NCI-H146 treated with DMSO at 0.1 percent for 48 hours (cell line): Measurements from ENCODE around the gene VRK2.

Experiments
- DNase-seq: peaks from one replicate; lab custom pipeline; 2025; ENCODE audit not compliant: unreplicated experiment; lab: John Stamatoyannopoulos, UW

The VRK2 gene

GRCh38 chr2:58046585-58047372 lies at the start of gene VRK2:
TSS of gene VRK2 (plus strand) at chr2:58046806. CDS start at chr2:58048832, 2,026 bp downstream.
- peak; percentile 94 for DNase-seq

GRCh38 chr2:58006256-58006951 lies 40.2 kb upstream of the VRK2 start:
- DNase-seq, result no peak

GRCh38 chr2:58006952-58007284 lies 39.7 kb upstream of the VRK2 start:
- DNase-seq, result no peak

GRCh38 chr2:58010599-58010998 lies 36.0 kb upstream of the VRK2 start:
- peak; percentile 27 for DNase-seq

GRCh38 chr2:58019229-58019628 lies 27.4 kb upstream of the VRK2 start:
- peak; percentile 15 for DNase-seq

- DNase-seq, result no peak
Measured at GRCh38 chr2:58025150-58025933, 21.3 kb upstream of the VRK2 start.

GRCh38 chr2:58027029-58027428 lies 19.6 kb upstream of the VRK2 start:
- DNase-seq, result no peak

- DNase-seq, result no peak
Measured at GRCh38 chr2:58030771-58031170, 15.8 kb upstream of the VRK2 start.

- no peak for DNase-seq
Measured at GRCh38 chr2:58032016-58032763, 14.4 kb upstream of the VRK2 start.

GRCh38 chr2:58032764-58033080 lies 13.9 kb upstream of the VRK2 start:
- DNase-seq, result no peak

GRCh38 chr2:58033530-58033929 lies 13.1 kb upstream of the VRK2 start:
- DNase-seq, result no peak

GRCh38 chr2:58035352-58035751 lies 11.3 kb upstream of the VRK2 start:
- no peak for DNase-seq

- no peak for DNase-seq
Measured at GRCh38 chr2:58039170-58039611, 7.4 kb upstream of the VRK2 start.

- peak; percentile 86 for DNase-seq
Measured at GRCh38 chr2:58042486-58042970, 4.1 kb upstream of the VRK2 start.

- DNase-seq, result no peak
Measured at GRCh38 chr2:58044145-58044544, 2.5 kb upstream of the VRK2 start.

GRCh38 chr2:58045580-58046334 lies 849 bp upstream of the VRK2 start:
- peak; percentile 12 for DNase-seq

- no peak for DNase-seq
Measured at GRCh38 chr2:58046335-58046584, 346 bp upstream of the VRK2 start.

- DNase-seq, result peak; percentile 56
Measured at GRCh38 chr2:58047373-58047935, 848 bp downstream of the VRK2 start.

GRCh38 chr2:58047961-58048360 lies 1.4 kb downstream of the VRK2 start:
- no peak for DNase-seq

GRCh38 chr2:58051445-58051844 lies 4.8 kb downstream of the VRK2 start:
- no peak for DNase-seq
